HEK293 (cell line): ENCODE measurements around the gene ESR2.

Experiments used
- SP2 ChIP-seq: fragments of 450-650 bp; formaldehyde crosslinking; IDR thresholded peaks from 2 replicates; pipeline ENCODE4 v1.5.1; 2016; ENCODE audit warnings: missing biosample characterization, missing genetic modification characterization
- YY1 ChIP-seq: fragments of 450-650 bp; formaldehyde crosslinking; IDR thresholded peaks from 2 replicates; pipeline ENCODE4 v1.5.1; 2018; ENCODE audit warnings: missing biosample characterization, missing genetic modification characterization
- ZBTB8A ChIP-seq: fragments of 450-650 bp; formaldehyde crosslinking; IDR thresholded peaks from 2 replicates; pipeline ENCODE4 v1.5.1; 2016; ENCODE audit warnings: missing biosample characterization, missing genetic modification characterization
- ZNF138 ChIP-seq: fragments of 450-650 bp; formaldehyde crosslinking; IDR thresholded peaks from 2 replicates; pipeline ENCODE4 v1.5.1; 2016; ENCODE audit warnings: missing biosample characterization, missing genetic modification characterization, borderline replicate concordance
- ZNF174 ChIP-seq: fragments of 450-650 bp; formaldehyde crosslinking; IDR thresholded peaks from 2 replicates; pipeline ENCODE4 v1.5.0; 2017; ENCODE audit warnings: missing biosample characterization, mild to moderate bottlenecking, missing genetic modification characterization
- ZNF202 ChIP-seq: fragments of 450-650 bp; formaldehyde crosslinking; IDR thresholded peaks from 2 replicates; pipeline ENCODE4 v1.5.1; 2016; ENCODE audit warnings: missing biosample characterization, missing genetic modification characterization, borderline replicate concordance
- ZNF221 ChIP-seq: fragments of 450-650 bp; formaldehyde crosslinking; IDR thresholded peaks from 2 replicates; pipeline ENCODE4 v1.5.1; 2017; ENCODE audit warnings: missing biosample characterization, missing genetic modification characterization, borderline replicate concordance
- ZNF335 ChIP-seq: fragments of 450-650 bp; formaldehyde crosslinking; conservative IDR thresholded peaks from 2 replicates; pipeline ENCODE4 v1.5.1; 2016; ENCODE audit warnings: missing biosample characterization, missing genetic modification characterization
- ZNF391 ChIP-seq: fragments of 450-650 bp; formaldehyde crosslinking; IDR thresholded peaks from 2 replicates; pipeline ENCODE4 v1.5.1; 2016; ENCODE audit warnings: low read depth, missing biosample characterization, missing genetic modification characterization, borderline replicate concordance
- ZNF473 ChIP-seq: fragments of 450-650 bp; formaldehyde crosslinking; IDR thresholded peaks from 2 replicates; pipeline ENCODE4 v1.5.1; 2017; ENCODE audit warnings: missing biosample characterization, missing genetic modification characterization
- ZNF791 ChIP-seq: fragments of 450-650 bp; formaldehyde crosslinking; IDR thresholded peaks from 2 replicates; pipeline ENCODE4 v1.5.1; 2016; ENCODE audit warnings: missing biosample characterization, missing genetic modification characterization
- TF ChIP-seq, protein P1 (sequence below): fragments of 450-650 bp; formaldehyde crosslinking; IDR thresholded peaks from 2 replicates; pipeline ENCODE4 v1.5.1; 2016; ENCODE audit warnings: missing biosample characterization, missing genetic modification characterization
- TF ChIP-seq, protein P2 (sequence below): fragments of 450-650 bp; formaldehyde crosslinking; conservative IDR thresholded peaks from 2 replicates; pipeline ENCODE4 v1.5.1; 2016; ENCODE audit warnings: low read depth, missing biosample characterization, missing genetic modification characterization
- TF ChIP-seq, protein P3 (sequence below): fragments of 450-650 bp; formaldehyde crosslinking; IDR thresholded peaks from 2 replicates; pipeline ENCODE4 v1.5.1; 2017; ENCODE audit warnings: missing biosample characterization, missing genetic modification characterization

DNA sequence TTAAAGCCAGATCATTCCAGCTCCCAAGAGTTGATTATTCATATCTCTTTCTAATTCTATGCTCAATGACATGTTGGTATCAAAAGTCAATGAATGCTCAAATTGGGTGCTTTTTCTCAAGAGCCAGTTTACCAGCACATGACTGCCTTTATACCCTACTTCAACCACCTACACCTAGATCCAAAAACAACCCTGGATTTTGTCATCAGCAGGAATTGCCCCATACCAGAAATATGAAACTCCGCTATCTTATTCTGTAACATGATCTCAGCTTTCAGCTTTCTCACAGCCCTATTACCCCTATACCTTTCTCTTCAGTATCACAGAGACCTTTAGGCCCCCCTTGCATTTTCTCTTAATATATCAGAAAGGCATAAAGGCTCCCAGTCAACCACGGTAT lies 32.3 kb upstream of the ESR2 start:
- no peak for TF ChIP-seq ZNF138 (tag by site-specific recombination)
- no peak for TF ChIP-seq ZNF391 (tag by site-specific recombination)
- TF ChIP-seq ZNF473 (tag by site-specific recombination), result no peak
- TF ChIP-seq YY1 (tag by site-specific recombination), result no peak
- TF ChIP-seq, protein P1, sequence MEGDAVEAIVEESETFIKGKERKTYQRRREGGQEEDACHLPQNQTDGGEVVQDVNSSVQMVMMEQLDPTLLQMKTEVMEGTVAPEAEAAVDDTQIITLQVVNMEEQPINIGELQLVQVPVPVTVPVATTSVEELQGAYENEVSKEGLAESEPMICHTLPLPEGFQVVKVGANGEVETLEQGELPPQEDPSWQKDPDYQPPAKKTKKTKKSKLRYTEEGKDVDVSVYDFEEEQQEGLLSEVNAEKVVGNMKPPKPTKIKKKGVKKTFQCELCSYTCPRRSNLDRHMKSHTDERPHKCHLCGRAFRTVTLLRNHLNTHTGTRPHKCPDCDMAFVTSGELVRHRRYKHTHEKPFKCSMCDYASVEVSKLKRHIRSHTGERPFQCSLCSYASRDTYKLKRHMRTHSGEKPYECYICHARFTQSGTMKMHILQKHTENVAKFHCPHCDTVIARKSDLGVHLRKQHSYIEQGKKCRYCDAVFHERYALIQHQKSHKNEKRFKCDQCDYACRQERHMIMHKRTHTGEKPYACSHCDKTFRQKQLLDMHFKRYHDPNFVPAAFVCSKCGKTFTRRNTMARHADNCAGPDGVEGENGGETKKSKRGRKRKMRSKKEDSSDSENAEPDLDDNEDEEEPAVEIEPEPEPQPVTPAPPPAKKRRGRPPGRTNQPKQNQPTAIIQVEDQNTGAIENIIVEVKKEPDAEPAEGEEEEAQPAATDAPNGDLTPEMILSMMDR (tag by site-specific recombination), result no peak
- no peak for TF ChIP-seq ZBTB8A (tag by site-specific recombination)
- TF ChIP-seq, protein P2, sequence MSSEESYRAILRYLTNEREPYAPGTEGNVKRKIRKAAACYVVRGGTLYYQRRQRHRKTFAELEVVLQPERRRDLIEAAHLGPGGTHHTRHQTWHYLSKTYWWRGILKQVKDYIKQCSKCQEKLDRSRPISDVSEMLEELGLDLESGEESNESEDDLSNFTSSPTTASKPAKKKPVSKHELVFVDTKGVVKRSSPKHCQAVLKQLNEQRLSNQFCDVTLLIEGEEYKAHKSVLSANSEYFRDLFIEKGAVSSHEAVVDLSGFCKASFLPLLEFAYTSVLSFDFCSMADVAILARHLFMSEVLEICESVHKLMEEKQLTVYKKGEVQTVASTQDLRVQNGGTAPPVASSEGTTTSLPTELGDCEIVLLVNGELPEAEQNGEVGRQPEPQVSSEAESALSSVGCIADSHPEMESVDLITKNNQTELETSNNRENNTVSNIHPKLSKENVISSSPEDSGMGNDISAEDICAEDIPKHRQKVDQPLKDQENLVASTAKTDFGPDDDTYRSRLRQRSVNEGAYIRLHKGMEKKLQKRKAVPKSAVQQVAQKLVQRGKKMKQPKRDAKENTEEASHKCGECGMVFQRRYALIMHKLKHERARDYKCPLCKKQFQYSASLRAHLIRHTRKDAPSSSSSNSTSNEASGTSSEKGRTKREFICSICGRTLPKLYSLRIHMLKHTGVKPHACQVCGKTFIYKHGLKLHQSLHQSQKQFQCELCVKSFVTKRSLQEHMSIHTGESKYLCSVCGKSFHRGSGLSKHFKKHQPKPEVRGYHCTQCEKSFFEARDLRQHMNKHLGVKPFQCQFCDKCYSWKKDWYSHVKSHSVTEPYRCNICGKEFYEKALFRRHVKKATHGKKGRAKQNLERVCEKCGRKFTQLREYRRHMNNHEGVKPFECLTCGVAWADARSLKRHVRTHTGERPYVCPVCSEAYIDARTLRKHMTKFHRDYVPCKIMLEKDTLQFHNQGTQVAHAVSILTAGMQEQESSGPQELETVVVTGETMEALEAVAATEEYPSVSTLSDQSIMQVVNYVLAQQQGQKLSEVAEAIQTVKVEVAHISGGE (tag by site-specific recombination), result no peak
- no peak for TF ChIP-seq SP2 (tag by site-specific recombination)
- TF ChIP-seq, protein P3, sequence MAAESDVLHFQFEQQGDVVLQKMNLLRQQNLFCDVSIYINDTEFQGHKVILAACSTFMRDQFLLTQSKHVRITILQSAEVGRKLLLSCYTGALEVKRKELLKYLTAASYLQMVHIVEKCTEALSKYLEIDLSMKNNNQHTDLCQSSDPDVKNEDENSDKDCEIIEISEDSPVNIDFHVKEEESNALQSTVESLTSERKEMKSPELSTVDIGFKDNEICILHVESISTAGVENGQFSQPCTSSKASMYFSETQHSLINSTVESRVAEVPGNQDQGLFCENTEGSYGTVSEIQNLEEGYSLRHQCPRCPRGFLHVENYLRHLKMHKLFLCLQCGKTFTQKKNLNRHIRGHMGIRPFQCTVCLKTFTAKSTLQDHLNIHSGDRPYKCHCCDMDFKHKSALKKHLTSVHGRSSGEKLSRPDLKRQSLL (tag by site-specific recombination), result no peak
- no peak for TF ChIP-seq ZNF335 (tag by site-specific recombination)
- TF ChIP-seq ZNF202 (tag by site-specific recombination), result no peak
- TF ChIP-seq ZNF221 (tag by site-specific recombination), result no peak
- no peak for TF ChIP-seq ZNF791 (tag by site-specific recombination)
- TF ChIP-seq ZNF174 (tag by site-specific recombination), result no peak
